HG03135 (cell line): ENCODE measurements around the gene NPIPB13.
"Not testable (repeated sequence)": the region's sequence is repeated elsewhere in the genome, so short reads cannot be mapped to it uniquely, and the experiment has no call there.

Experiments used
- ATAC-seq: cut with Tn5 transposase; IDR thresholded peaks from one replicate; pipeline ENCODE4 v1.9.1; 2021; ENCODE audit warnings: mild to moderate bottlenecking, moderate library complexity; ENCODE audit not compliant: unreplicated experiment

Gene NPIPB13

GRCh38 chr16:30248379-30248778 lies at the start of gene NPIPB13:
NPIPB13 (minus strand) TSS chr16:30248479; CDS start chr16:30245573, 2,906 bp downstream.
- ATAC-seq = not testable (repeated sequence)

GRCh38 chr16:30282357-30282756 lies 34.1 kb upstream of the NPIPB13 start:
- not testable (repeated sequence) for ATAC-seq

- not testable (repeated sequence) for ATAC-seq
Observed at GRCh38 chr16:30278523-30278922, 30.2 kb upstream of the NPIPB13 start.

GRCh38 chr16:30217082-30217481 lies 31.2 kb downstream of the NPIPB13 start:
- not testable (repeated sequence) for ATAC-seq

- ATAC-seq = not testable (repeated sequence)
Observed at GRCh38 chr16:30211414-30211813, 36.9 kb downstream of the NPIPB13 start.

GRCh38 chr16:30209032-30209431 lies 39.2 kb downstream of the NPIPB13 start:
- ATAC-seq = not testable (repeated sequence)

GRCh38 chr16:30207063-30207704 lies 41.1 kb downstream of the NPIPB13 start:
- not testable (repeated sequence) for ATAC-seq

- not testable (repeated sequence) for ATAC-seq
Observed at GRCh38 chr16:30206252-30206651, 42.0 kb downstream of the NPIPB13 start.

GRCh38 chr16:30205541-30206236 lies 42.6 kb downstream of the NPIPB13 start:
- not testable (repeated sequence) for ATAC-seq

GRCh38 chr16:30199608-30200343 lies 48.5 kb downstream of the NPIPB13 start:
- not testable (repeated sequence) for ATAC-seq

- not testable (repeated sequence) for ATAC-seq
Observed at GRCh38 chr16:30199049-30199448, 49.2 kb downstream of the NPIPB13 start, which contains the start of gene SULT1A3. SULT1A3 (plus strand) TSS chr16:30199255; CDS start chr16:30200729, 1,474 bp downstream.
